ENCODE data around the gene SBF1.

- TF ChIP-seq POLR2AphosphoS5 (IDR thresholded peaks at IDR 0.05; ENCODE audit: borderline replicate concordance, low read depth, low read length) (no peak), EZH2 (IDR thresholded peaks at IDR 0.05) (no peak)
Measured at GRCh38 chr22:50438305-50439275, 36.2 kb downstream of the SBF1 start.

All from SK-N-MC (cell line).